ENCODE data around the gene TC2N. TPM values are rescaled to one million over a fixed set of nuclear protein-coding genes. Genes with fewer than 3 reads are reported as not detected.

The TC2N gene
- total and polyA plus RNA-seq, 2 of the 4 experiments (the other 2 are of a cell fraction): 0.03 to 0.18 TPM

DNA sequence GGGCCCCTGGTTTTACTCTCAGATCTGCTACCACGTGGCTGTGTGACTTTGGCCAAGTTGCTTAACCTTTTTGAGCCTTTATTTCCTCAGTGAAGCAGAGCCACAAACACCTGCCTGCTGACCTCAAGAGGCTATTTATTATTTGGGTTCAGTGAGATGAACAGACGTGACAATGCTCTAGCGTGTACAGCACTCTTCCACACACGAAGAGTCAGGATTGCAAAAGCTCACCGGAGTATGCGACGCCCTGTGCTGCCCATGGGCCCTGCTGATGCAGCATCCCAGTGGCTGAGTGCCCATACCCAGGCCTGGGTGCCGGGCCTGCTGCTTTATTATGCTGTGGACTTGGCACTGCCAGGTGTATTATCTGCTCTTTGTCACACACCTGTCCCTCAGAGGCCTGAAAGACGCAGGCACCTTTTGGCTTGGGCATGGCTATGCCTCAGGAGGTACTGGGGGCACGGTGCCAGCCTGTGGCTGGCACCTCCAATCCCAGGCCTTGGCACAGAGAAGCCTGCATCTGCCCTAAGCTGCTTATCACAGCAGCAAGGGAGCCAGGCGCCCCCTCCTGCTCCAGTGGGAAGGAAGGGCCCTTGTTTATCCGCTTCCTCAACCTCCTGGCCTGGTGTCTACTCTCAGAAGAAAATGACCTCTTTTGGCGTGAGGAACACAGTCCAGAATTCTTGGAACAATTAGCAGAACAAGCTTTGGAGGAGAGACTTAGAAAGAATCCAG is 22.3 kb upstream of the TC2N start:
- Histone ChIP-seq H2AFZ (replicated peaks; ENCODE audit: low read length, poor library complexity) (no peak overlapping the region), H3K4ac (ENCODE audit: low read depth, low read length) (no peak overlapping the region)

More for the DNA sequence above, 22.3 kb upstream of the TC2N start:
- Histone ChIP-seq H3K27ac (ENCODE audit: insufficient read depth, low read length) (no peak overlapping the region), H4K20me1 (ENCODE audit: insufficient read depth, low read length) (peaks cover 7% of the 10 kb centered on the region; the same call in 1 of the 2 replicates), H2AK9ac (replicated peaks; ENCODE audit: low read depth, low read length, poor library complexity) (no peak overlapping the region), H3K56ac (ENCODE audit: extremely low read depth, insufficient read depth, low read length) (no peak overlapping the region), H2BK15ac (ENCODE audit: low read depth, low read length) (no peak overlapping the region), H3K36me3 (ENCODE audit: control insufficient read depth, insufficient read depth, low read length) (peaks cover 55% of the 10 kb centered on the region), H3K18ac (ENCODE audit: low read depth, low read length) (no peak overlapping the region), H4K91ac (ENCODE audit: insufficient read depth, low read depth, low read length) (no peak overlapping the region), H3K23ac (ENCODE audit: low read depth, low read length) (no peak overlapping the region), H3K4me2 (ENCODE audit: low read depth, low read length) (no peak overlapping the region), H3K4me1 (ENCODE audit: control insufficient read depth, insufficient read depth, low read length) (peaks cover 2% of the 10 kb centered on the region; the same call in 1 of the 2 replicates), H3K27me3 (ENCODE audit: control insufficient read depth, insufficient read depth, low read length) (no peaks in the 10 kb centered on the region), H3K9ac (ENCODE audit: low read depth, low read length) (no peak overlapping the region), H4K5ac (ENCODE audit: low read depth, low read length) (no peak overlapping the region), H3K4me3 (ENCODE audit: insufficient read depth, low read depth, low read length) (no peak overlapping the region), H4K8ac (ENCODE audit: low read depth in 2 of 2, low read length in 2 of 2) (no peak overlapping the region), H2BK20ac (ENCODE audit: low read depth, low read length) (no peak overlapping the region), H3K14ac (replicated peaks; ENCODE audit: low read depth, low read length) (no peak overlapping the region), H2BK120ac (ENCODE audit: low read depth, low read length) (no peak overlapping the region), H3K79me1 (ENCODE audit: low read depth in 1 of 2, low read length in 2 of 2) (no peaks in the 10 kb centered on the region; a peak in 1 of 4 replicates), H3K9me1 (ENCODE audit: insufficient read depth, low read length) (peaks cover 4% of the 10 kb centered on the region; the same call in 1 of the 2 replicates), H3K9me3 (ENCODE audit: control insufficient read depth, insufficient read depth, low read length) (no peaks in the 10 kb centered on the region), H2BK5ac (ENCODE audit: low read depth, low read length, poor library complexity, severe bottlenecking) (no peak overlapping the region), H2AK5ac (ENCODE audit: low read depth, low read length) (no peak overlapping the region)
- BruUV-seq (replicated peaks): no TSS peak
- DNase-seq (no peak), ATAC-seq (ENCODE audit: low read depth) (no peak)
- intact Hi-C loops (cut with micrococcal nuclease) (loop anchor here (5.0 kb wide), 1 partner anchor 547 kb away; no protein-coding TSS in a partner anchor), dilution Hi-C loops (cut with HindIII; ENCODE audit: low sequenced_read_pairs, unreplicated experiment) (no loop called here), in situ Hi-C loops (cut with MboI; ENCODE audit: low sequenced_read_pairs) (no loop called here)
- ChIA-PET POLR2A (ENCODE audit: unreplicated experiment) (no interaction called here), CTCF (no interaction called here)
- TF ChIP-seq BHLHE40 (IDR thresholded peaks at IDR 0.05; ENCODE audit: low read depth, low read length) (no peak), SMC3 (IDR thresholded peaks at IDR 0.05; ENCODE audit: low read depth, low read length) (no peak), MXI1 (IDR thresholded peaks at IDR 0.05; ENCODE audit: borderline replicate concordance, low read depth, low read length) (no peak)
- TF ChIP-seq, protein P1, sequence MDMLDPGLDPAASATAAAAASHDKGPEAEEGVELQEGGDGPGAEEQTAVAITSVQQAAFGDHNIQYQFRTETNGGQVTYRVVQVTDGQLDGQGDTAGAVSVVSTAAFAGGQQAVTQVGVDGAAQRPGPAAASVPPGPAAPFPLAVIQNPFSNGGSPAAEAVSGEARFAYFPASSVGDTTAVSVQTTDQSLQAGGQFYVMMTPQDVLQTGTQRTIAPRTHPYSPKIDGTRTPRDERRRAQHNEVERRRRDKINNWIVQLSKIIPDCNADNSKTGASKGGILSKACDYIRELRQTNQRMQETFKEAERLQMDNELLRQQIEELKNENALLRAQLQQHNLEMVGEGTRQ (IDR thresholded peaks at IDR 0.05; ENCODE audit: low read depth, low read length): no peak
- TF ChIP-seq, protein P2, sequence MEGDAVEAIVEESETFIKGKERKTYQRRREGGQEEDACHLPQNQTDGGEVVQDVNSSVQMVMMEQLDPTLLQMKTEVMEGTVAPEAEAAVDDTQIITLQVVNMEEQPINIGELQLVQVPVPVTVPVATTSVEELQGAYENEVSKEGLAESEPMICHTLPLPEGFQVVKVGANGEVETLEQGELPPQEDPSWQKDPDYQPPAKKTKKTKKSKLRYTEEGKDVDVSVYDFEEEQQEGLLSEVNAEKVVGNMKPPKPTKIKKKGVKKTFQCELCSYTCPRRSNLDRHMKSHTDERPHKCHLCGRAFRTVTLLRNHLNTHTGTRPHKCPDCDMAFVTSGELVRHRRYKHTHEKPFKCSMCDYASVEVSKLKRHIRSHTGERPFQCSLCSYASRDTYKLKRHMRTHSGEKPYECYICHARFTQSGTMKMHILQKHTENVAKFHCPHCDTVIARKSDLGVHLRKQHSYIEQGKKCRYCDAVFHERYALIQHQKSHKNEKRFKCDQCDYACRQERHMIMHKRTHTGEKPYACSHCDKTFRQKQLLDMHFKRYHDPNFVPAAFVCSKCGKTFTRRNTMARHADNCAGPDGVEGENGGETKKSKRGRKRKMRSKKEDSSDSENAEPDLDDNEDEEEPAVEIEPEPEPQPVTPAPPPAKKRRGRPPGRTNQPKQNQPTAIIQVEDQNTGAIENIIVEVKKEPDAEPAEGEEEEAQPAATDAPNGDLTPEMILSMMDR (conservative IDR thresholded peaks at IDR 0.05; ENCODE audit: low read depth, low read length): no peak
- WGBS, 2 experiments (ENCODE audit: extremely low coverage in 2 of 2, insufficient read length in 1 of 2): 100% methylated on average over 4 of the region's 13 CpGs; no CpG with 5 or more reads in 1 of the 2 experiments
